MM.1S (cell line): ENCODE results near the gene TRAM2.

Experiments used
- CTCF ChIP-seq: fragments of 300-600 bp; sonication (generic); IDR thresholded peaks from 2 replicates; pipeline ENCODE4 v1.5.1; 2016; ENCODE audit warnings: antibody characterized with exemption, low read length, mixed read lengths
- EZH2 ChIP-seq: fragments of 300-600 bp; sonication (generic); optimal IDR thresholded peaks from 2 replicates; pipeline ENCODE3; 2017; ENCODE audit warnings: low read depth, mild to moderate bottlenecking, antibody characterized with exemption, low read length, mixed read lengths

- TF ChIP-seq CTCF = no peak
- TF ChIP-seq EZH2 = no peak
Observed at GRCh38 chr6:52591832-52592231, 15.0 kb upstream of the TRAM2 start.
